ENCODE results near the gene BLTP3B. TPM values are rescaled to one million over a fixed set of nuclear protein-coding genes. Genes with fewer than 3 reads are reported as not detected.

BLTP3B gene
- polyA plus RNA-seq, 1 donor (not counting 4 experiments of a cell fraction or from before 2014, with no cell fraction given): 11.7 TPM

DNA sequence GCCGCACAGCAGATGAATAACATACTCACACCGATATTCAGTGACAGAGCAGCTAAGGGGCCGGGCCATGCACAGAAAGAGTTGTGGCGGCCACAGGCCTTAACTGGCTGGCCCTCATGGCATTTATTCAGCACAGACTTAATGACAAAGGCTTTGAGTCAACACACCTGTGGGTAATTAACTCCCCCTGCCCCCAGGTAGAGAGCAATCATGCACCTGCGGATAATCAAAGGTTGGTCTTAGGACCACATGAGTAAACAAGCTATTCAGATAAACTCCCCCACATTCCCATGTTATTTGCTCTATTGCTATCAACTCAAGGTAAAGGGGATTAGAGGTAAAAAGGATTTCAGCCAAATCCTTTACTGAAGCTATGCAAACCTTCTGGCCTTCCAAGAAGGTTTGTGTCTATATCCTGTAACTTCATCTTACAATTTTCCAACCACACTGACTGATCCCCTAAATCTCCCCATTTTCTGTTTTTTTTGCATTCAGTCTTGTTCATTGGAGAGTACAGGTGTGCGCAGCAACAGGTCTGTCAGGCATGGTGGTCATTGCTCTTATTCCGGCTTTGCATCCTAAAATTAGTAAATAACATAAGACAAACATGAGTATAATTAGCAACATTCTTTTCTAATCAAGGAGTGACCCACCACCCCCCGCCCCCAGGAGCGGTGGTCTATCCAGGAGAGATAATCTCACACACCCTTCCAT is 16.9 kb upstream of the BLTP3B start:
- no peaks in the 10 kb centered on the region for H3K9me1 ChIP-seq (ENCODE audit: control insufficient read depth, extremely low read depth, insufficient read depth, low read length)
- H3K27me3 ChIP-seq (ENCODE audit: control insufficient read depth, extremely low read depth, insufficient read depth, low read length): no peaks in the 10 kb centered on the region
- H3K27ac ChIP-seq (ENCODE audit: control insufficient read depth, insufficient read depth, low read length): no peak overlapping the region
- no peaks in the 10 kb centered on the region for H3K9me3 ChIP-seq (ENCODE audit: control insufficient read depth, low read depth, low read length)
- DNase-seq (ENCODE audit: low read depth, low spot score) (no peak), FAIRE-seq (no peak)
- H3K4me2 ChIP-seq (ENCODE audit: control insufficient read depth, extremely low read depth, insufficient read depth, low read depth, low read length): no peak overlapping the region
- H2AFZ ChIP-seq (ENCODE audit: control insufficient read depth, low read length): no peak overlapping the region
- no peaks in the 10 kb centered on the region for H3K36me3 ChIP-seq (ENCODE audit: control insufficient read depth in 2 of 2, extremely low read depth in 1 of 2, insufficient read depth in 2 of 2, low read length in 2 of 2)
- H4K20me1 ChIP-seq (ENCODE audit: control insufficient read depth, extremely low read depth, insufficient read depth, low read length): no peaks in the 10 kb centered on the region
- H3K4me1 ChIP-seq (ENCODE audit: control insufficient read depth, extremely low read depth, insufficient read depth, low read length): peaks cover 9% of the 10 kb centered on the region
- TF ChIP-seq EZH2 (IDR thresholded peaks at IDR 0.05; ENCODE audit: low read length): no peak
- TF ChIP-seq, protein P1, sequence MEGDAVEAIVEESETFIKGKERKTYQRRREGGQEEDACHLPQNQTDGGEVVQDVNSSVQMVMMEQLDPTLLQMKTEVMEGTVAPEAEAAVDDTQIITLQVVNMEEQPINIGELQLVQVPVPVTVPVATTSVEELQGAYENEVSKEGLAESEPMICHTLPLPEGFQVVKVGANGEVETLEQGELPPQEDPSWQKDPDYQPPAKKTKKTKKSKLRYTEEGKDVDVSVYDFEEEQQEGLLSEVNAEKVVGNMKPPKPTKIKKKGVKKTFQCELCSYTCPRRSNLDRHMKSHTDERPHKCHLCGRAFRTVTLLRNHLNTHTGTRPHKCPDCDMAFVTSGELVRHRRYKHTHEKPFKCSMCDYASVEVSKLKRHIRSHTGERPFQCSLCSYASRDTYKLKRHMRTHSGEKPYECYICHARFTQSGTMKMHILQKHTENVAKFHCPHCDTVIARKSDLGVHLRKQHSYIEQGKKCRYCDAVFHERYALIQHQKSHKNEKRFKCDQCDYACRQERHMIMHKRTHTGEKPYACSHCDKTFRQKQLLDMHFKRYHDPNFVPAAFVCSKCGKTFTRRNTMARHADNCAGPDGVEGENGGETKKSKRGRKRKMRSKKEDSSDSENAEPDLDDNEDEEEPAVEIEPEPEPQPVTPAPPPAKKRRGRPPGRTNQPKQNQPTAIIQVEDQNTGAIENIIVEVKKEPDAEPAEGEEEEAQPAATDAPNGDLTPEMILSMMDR (optimal IDR thresholded peaks at IDR 0.05 in 1 of 3, IDR thresholded peaks at IDR 0.05 in 1 of 3, conservative IDR thresholded peaks at IDR 0.05 in 1 of 3; ENCODE audit: extremely low read depth in 1 of 3, insufficient read depth in 2 of 3, low read length in 3 of 3): no peak
- H3K9ac ChIP-seq (ENCODE audit: control insufficient read depth, extremely low read depth, insufficient read depth, low read length): no peak overlapping the region
- dilution Hi-C loops (cut with MboI; ENCODE audit: extremely low pct_ligation_motif_present, low sequenced_read_pairs): no loop called here
- H3K4me3 ChIP-seq (ENCODE audit: control insufficient read depth in 2 of 3, extremely low read depth in 1 of 3, insufficient read depth in 2 of 3, low read depth in 1 of 3, low read length in 3 of 3): no peak overlapping the region
- no peaks in the 10 kb centered on the region for H3K79me2 ChIP-seq (ENCODE audit: control insufficient read depth, insufficient read depth, low read length)

DNA sequence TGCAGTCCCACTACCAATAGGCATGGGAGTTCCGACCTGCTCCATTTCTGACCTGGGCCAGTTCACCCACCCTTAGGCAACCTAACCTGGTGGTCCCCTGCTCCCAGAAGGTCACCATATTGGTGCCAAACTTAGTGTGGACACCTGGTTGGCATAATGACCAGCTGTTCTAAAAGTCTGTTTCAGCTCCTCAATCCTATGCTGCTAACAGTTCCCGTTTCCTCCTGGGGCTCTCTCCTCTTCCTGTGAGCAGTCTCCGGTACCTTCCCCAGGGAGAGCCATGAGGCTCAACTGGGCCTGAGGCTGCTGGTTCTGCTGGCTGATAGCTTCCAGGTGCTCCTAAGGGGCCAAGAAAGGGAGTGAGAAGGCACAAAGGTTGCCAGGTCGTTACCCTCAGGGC is 15.9 kb upstream of the BLTP3B start:
- Histone ChIP-seq H3K9ac (ENCODE audit: control insufficient read depth, extremely low read depth, insufficient read depth, low read length) (no peak overlapping the region), H2AFZ (ENCODE audit: control insufficient read depth, low read length) (no peak overlapping the region), H3K27ac (ENCODE audit: control insufficient read depth, insufficient read depth, low read length) (no peak overlapping the region), H3K4me3 (ENCODE audit: control insufficient read depth in 2 of 3, extremely low read depth in 1 of 3, insufficient read depth in 2 of 3, low read depth in 1 of 3, low read length in 3 of 3) (no peak overlapping the region), H3K9me3 (ENCODE audit: control insufficient read depth, low read depth, low read length) (no peaks in the 10 kb centered on the region), H4K20me1 (ENCODE audit: control insufficient read depth, extremely low read depth, insufficient read depth, low read length) (no peaks in the 10 kb centered on the region), H3K4me1 (ENCODE audit: control insufficient read depth, extremely low read depth, insufficient read depth, low read length) (peaks cover 2% of the 10 kb centered on the region), H3K4me2 (ENCODE audit: control insufficient read depth, extremely low read depth, insufficient read depth, low read depth, low read length) (no peak overlapping the region), H3K9me1 (ENCODE audit: control insufficient read depth, extremely low read depth, insufficient read depth, low read length) (no peaks in the 10 kb centered on the region), H3K79me2 (ENCODE audit: control insufficient read depth, insufficient read depth, low read length) (no peaks in the 10 kb centered on the region), H3K27me3 (ENCODE audit: control insufficient read depth, extremely low read depth, insufficient read depth, low read length) (no peaks in the 10 kb centered on the region), H3K36me3 (ENCODE audit: control insufficient read depth in 2 of 2, extremely low read depth in 1 of 2, insufficient read depth in 2 of 2, low read length in 2 of 2) (no peaks in the 10 kb centered on the region)
- dilution Hi-C loops (cut with MboI; ENCODE audit: extremely low pct_ligation_motif_present, low sequenced_read_pairs): no loop called here
- no peak for FAIRE-seq
- TF ChIP-seq EZH2 (IDR thresholded peaks at IDR 0.05; ENCODE audit: low read length): no peak
- TF ChIP-seq, protein P1 (optimal IDR thresholded peaks at IDR 0.05 in 1 of 3, IDR thresholded peaks at IDR 0.05 in 1 of 3, conservative IDR thresholded peaks at IDR 0.05 in 1 of 3; ENCODE audit: extremely low read depth in 1 of 3, insufficient read depth in 2 of 3, low read length in 3 of 3): no peak
- no peak for DNase-seq (ENCODE audit: low read depth, low spot score)

All from keratinocyte (primary cell).